Left lung (tissue), 10 donors: ENCODE data around the gene TMEM139. TPM values are rescaled to one million over a fixed set of nuclear protein-coding genes. Genes with fewer than 3 reads are reported as not detected.
A peak's percentile ranks its signal among the peaks of the same experiment; 100 is the strongest.

ENCODE experiments used
- ATAC-seq: fragments of 200-7000 bp; cut with Tn5 transposase; one replicate; pipeline ENCODE4 v1.9.1; 2020; ENCODE audit warnings: moderate library complexity
- DNase-seq, 4 donors: peaks; one replicate each; pipeline ENCODE4 v3.0.0-alpha.2; 2013 to 2020
- H3K27ac ChIP-seq, 2 donors: fragments of 200-600 bp; sonication (generic) in 1 of 2; one replicate each; pipeline versions ENCODE4 v1.5.0 to v1.8.0; 2020 to 2021
- H3K27me3 ChIP-seq, 2 donors: fragments of 200-600 bp; sonication (generic) in 1 of 2; one replicate each; pipeline versions ENCODE4 v1.5.0 to v1.8.0; 2020 to 2021
- H3K36me3 ChIP-seq, 2 donors: fragments of 200-600 bp; sonication (generic) in 1 of 2; one replicate each; pipeline versions ENCODE4 v1.5.0 to v1.8.0; 2020 to 2021
- H3K4me1 ChIP-seq, 2 donors: fragments of 200-600 bp; one replicate each; pipeline ENCODE4 v1.8.0; 2021
- H3K4me3 ChIP-seq, 2 donors: fragments of 200-600 bp; sonication (generic) in 1 of 2; one replicate each; pipeline versions ENCODE4 v1.5.0 to v1.8.0; 2020 to 2021; ENCODE audit warnings: mild to moderate bottlenecking in 1 of 2
- H3K9me3 ChIP-seq, 2 donors: fragments of 200-600 bp; sonication (generic) in 1 of 2; one replicate each; pipeline versions ENCODE4 v1.5.0 to v1.8.0; 2020 to 2021
- intact Hi-C, 2 donors: fragments of 100-400 bp; cut with DNase I; formaldehyde crosslinking; loops; one replicate each; pipeline versions ENCODE4 v1.11.2 to v1.14.2; 2022
- polyA plus RNA-seq, 6 donors: library from polyadenylated mRNA; unstranded; fragments of 120-200 nt; gene quantifications; one replicate each; pipeline ENCODE4 v1.2.1, GENCODE V29; 2013; ENCODE audit not compliant: insufficient read length in 6 of 6
- total RNA-seq, 2 donors: library from RNA; stranded (reverse); fragmentation: NEBNext Ultra II Directional; extraction: Animal tissue kit (Norgen Biotek cat#: 25700); gene quantifications; one replicate each; pipeline ENCODE4 v1.2.1, GENCODE V29; 2021
- TF ChIP-seq, protein P1 (sequence below), 2 donors: fragments of 200-600 bp; sonication (generic) in 1 of 2; IDR thresholded peaks; one replicate each; pipeline versions ENCODE4 v1.5.0 to v1.8.0; 2021; ENCODE audit warnings: antibody characterized with exemption in 2 of 2
- donor health status: DM: no; HTN: yes; CAD: no.
- donor health status: DM: no; HTN: no; CAD: no.

Gene TMEM139
- total and polyA plus RNA-seq, 8 donors, result 3.0 to 48.1 (median 7.9) TPM

DNA sequence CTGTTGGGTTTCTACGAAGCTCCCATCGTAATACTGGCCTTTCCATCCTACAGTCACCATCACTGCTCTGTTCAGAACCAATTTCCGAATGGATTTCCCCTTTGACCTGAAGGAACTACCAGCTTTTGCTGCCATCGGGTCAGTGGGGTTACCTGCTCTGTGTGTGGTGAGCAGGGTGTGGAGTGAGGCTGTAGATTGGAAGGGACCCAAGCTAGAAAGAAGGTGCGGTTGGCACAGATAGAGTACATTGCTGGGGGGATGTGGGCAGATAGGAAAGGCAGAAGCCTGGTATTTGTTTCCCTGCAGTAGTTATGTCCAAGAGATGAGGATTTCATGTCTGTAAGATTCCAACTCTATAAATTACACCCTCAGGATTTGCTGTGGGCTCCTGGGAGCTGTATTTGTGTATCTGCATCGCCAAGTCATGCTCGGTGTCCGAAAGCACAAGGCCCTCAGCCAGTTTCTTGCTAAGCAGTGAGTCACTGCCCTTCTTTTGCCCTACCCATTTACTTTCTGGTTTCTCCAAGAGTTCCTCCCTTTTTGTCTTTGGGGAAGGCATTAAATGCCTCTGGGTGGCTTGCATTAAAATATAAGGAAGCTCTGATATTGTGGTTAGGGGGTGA is 46.5 kb downstream of the TMEM139 start:
- intact Hi-C loops, result no loop called here
- TF ChIP-seq, protein P1, sequence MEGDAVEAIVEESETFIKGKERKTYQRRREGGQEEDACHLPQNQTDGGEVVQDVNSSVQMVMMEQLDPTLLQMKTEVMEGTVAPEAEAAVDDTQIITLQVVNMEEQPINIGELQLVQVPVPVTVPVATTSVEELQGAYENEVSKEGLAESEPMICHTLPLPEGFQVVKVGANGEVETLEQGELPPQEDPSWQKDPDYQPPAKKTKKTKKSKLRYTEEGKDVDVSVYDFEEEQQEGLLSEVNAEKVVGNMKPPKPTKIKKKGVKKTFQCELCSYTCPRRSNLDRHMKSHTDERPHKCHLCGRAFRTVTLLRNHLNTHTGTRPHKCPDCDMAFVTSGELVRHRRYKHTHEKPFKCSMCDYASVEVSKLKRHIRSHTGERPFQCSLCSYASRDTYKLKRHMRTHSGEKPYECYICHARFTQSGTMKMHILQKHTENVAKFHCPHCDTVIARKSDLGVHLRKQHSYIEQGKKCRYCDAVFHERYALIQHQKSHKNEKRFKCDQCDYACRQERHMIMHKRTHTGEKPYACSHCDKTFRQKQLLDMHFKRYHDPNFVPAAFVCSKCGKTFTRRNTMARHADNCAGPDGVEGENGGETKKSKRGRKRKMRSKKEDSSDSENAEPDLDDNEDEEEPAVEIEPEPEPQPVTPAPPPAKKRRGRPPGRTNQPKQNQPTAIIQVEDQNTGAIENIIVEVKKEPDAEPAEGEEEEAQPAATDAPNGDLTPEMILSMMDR (IDR thresholded peaks at IDR 0.05), result no peak
- H3K4me3 ChIP-seq, result no peak overlapping the region
- no peak overlapping the region for H3K27ac ChIP-seq
- peak in 1 of 4 donors; percentile 49 for DNase-seq
- peak; percentile 83 for ATAC-seq
- no peaks in the 10 kb centered on the region for H3K4me1 ChIP-seq
- H3K9me3 ChIP-seq, result no peaks in the 10 kb centered on the region
- no peaks in the 10 kb centered on the region for H3K27me3 ChIP-seq
- no peaks in the 10 kb centered on the region for H3K36me3 ChIP-seq

DNA sequence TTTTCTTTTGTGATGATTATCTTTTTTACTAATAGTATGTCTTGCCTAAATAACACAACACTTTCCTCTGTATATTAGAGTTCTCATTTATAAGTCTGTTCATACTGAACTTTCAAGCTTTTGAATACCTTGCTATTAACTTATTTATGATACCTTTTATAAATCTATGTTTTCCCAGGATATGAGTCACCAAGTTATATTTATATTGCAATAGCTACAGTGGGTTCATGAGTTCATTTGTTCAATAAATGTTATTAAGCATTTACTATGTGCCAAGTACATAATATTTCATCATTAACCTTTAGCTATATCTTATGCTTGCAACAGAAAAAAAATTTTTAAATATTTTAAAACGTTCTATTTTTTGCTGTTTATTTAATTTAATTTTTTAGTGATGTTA is 49.5 kb downstream of the TMEM139 start:
- TF ChIP-seq, protein P1 (IDR thresholded peaks at IDR 0.05), result no peak
- H3K27me3 ChIP-seq, result no peaks in the 10 kb centered on the region
- H3K27ac ChIP-seq, result no peak overlapping the region
- intact Hi-C loops, result no loop called here
- H3K4me1 ChIP-seq, result no peaks in the 10 kb centered on the region
- H3K9me3 ChIP-seq, result no peaks in the 10 kb centered on the region
- DNase-seq (no peak), ATAC-seq (no peak)
- no peak overlapping the region for H3K4me3 ChIP-seq
- no peaks in the 10 kb centered on the region for H3K36me3 ChIP-seq

DNA sequence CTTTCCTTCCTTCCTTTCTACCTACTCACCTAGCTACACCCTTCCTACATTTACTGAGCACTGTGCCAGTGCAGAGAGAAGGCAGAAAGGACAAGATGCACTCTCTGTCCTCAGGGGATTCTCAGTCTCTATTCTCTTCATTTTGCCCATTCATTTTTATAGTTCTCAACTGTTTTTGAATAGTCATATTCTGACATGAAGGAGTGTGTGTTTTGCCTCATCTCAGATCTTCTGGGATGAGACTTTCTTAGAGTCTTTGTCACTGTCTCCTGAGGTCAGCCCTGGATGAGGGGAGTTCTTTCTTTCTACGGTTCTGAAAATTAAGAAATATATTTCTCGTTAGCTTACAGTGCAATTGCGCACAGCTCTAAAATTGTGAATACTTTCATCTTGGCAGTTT is 52.5 kb downstream of the TMEM139 start:
- intact Hi-C loops, result no loop called here
- no peak overlapping the region for H3K27ac ChIP-seq
- no peak for DNase-seq

More for the DNA sequence above, 52.5 kb downstream of the TMEM139 start:
- Histone ChIP-seq H3K27me3 (no peaks in the 10 kb centered on the region), H3K4me3 (no peak overlapping the region), H3K4me1 (no peaks in the 10 kb centered on the region), H3K9me3 (no peaks in the 10 kb centered on the region), H3K36me3 (no peaks in the 10 kb centered on the region)
- TF ChIP-seq, protein P1 (IDR thresholded peaks at IDR 0.05), result no peak
- ATAC-seq, result no peak

Other genes starting within 250 kb of the TMEM139 start
- not detected for gene OR6V1, start 232.6 kb upstream of the TMEM139 start, total RNA-seq
- gene OR6V1, start 232.6 kb upstream of the TMEM139 start, polyA plus RNA-seq, result not detected
- 1 to 10 TPM in 1 of 2 donors, not detected in 1; 6.9 TPM for gene PIP, start 152.9 kb upstream of the TMEM139 start, total RNA-seq
- gene PIP, start 152.9 kb upstream of the TMEM139 start, polyA plus RNA-seq, result not detected
- gene TAS2R39, start 101.5 kb upstream of the TMEM139 start, total RNA-seq, result not detected
- gene TAS2R39, start 101.5 kb upstream of the TMEM139 start, polyA plus RNA-seq, result not detected
- gene TAS2R40, start 62.9 kb upstream of the TMEM139 start, total RNA-seq, result not detected
- not detected for gene TAS2R40, start 62.9 kb upstream of the TMEM139 start, polyA plus RNA-seq
- gene GSTK1, start 21.5 kb upstream of the TMEM139 start, total RNA-seq, result 100 to 1,000 TPM; 124 to 151 TPM
- gene GSTK1, start 21.5 kb upstream of the TMEM139 start, polyA plus RNA-seq, result 100 to 1,000 TPM; 109 to 125 (median 119) TPM
- gene CASP2, start 3.4 kb downstream of the TMEM139 start, total RNA-seq, result 10 to 100 TPM; 36.3 to 43.0 TPM
- 10 to 100 TPM; 54.6 to 66.0 (median 61.7) TPM for gene CASP2, start 3.4 kb downstream of the TMEM139 start, polyA plus RNA-seq
- gene CLCN1, start 31.2 kb downstream of the TMEM139 start, total RNA-seq, result under 1 TPM; 0.08 to 0.09 TPM
- gene CLCN1, start 31.2 kb downstream of the TMEM139 start, polyA plus RNA-seq, result under 1 TPM in 1 of 6 donors, not detected in 5; 0.08 TPM
- gene FAM131B, start 77.8 kb downstream of the TMEM139 start, total RNA-seq, result 1 to 10 TPM in 1 of 2 donors, under 1 TPM in 1; 0.60 to 1.6 TPM
- 1 to 10 TPM; 1.4 to 2.3 (median 1.8) TPM for gene FAM131B, start 77.8 kb downstream of the TMEM139 start, polyA plus RNA-seq
- gene ZYX, start 96.4 kb downstream of the TMEM139 start, total RNA-seq, result 100 to 1,000 TPM; 180 to 307 TPM
- gene ZYX, start 96.4 kb downstream of the TMEM139 start, polyA plus RNA-seq, result 100 to 1,000 TPM; 117 to 249 (median 181) TPM
- gene EPHA1, start 123.9 kb downstream of the TMEM139 start, total RNA-seq, result 10 to 100 TPM; 11.6 to 16.1 TPM
- 10 to 100 TPM; 13.5 to 17.5 (median 14.5) TPM for gene EPHA1, start 123.9 kb downstream of the TMEM139 start, polyA plus RNA-seq
- not detected for gene TAS2R60, start 158.5 kb downstream of the TMEM139 start, total RNA-seq
- not detected for gene TAS2R60, start 158.5 kb downstream of the TMEM139 start, polyA plus RNA-seq
- not detected for gene TAS2R41, start 192.9 kb downstream of the TMEM139 start, total RNA-seq
- gene TAS2R41, start 192.9 kb downstream of the TMEM139 start, polyA plus RNA-seq, result not detected